ENCODE measurements around the gene EIF2D. TPM values are rescaled to one million over a fixed set of nuclear protein-coding genes. Genes with fewer than 3 reads are reported as not detected.

The EIF2D gene
- total RNA-seq, 2 experiments from 2014 or later, result 84.6 to 87.5 TPM

DNA sequence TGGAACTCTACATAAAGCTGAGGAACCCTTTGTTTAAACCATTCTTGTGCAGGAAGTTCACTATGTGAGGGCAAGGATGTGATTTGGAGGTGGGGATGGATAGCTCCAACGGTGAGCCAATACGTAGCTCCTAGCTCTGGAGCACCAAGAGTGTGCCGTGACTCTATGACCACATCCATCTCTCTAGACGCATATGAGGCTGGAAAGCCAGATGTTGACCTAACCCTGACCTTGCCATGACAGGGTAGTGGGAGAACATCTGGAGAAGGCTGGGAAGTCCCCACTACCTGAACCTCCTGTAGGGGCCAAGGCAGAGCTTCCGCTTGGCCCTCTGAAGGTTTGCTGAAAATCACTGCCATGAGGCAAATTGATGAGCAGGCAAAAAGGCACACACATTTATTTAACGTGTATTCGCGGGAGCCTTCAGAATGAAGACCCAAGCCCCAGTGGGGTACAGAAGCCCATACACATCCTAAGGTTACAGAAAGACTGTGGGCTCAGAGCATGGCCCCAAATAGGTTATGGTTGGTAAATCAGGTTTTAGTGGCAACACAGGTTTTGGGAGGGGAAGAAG, 43.4 kb downstream of the EIF2D start:
- peak overlapping the region; percentile 99 for H3K27ac Mint-ChIP-seq
- intact Hi-C loops (cut with micrococcal nuclease), result no loop called here
- no peaks in the 10 kb centered on the region for H3K9me3 Mint-ChIP-seq
- H3K4me1 Mint-ChIP-seq (ENCODE audit: low read depth), result peaks cover 98% of the 10 kb centered on the region
- peak overlapping the region; percentile 57 for H3K4me3 Mint-ChIP-seq
- CTCF ChIA-PET, result interaction anchor here (0.7 to 20.9 kb wide), 7 partner anchors 9 to 89 kb away, joined by 5 to 588 read pairs (median 7); no protein-coding TSS in a partner anchor
- H3K36me3 Mint-ChIP-seq, result peaks cover 89% of the 10 kb centered on the region
- POLR2A ChIA-PET, result interaction anchor here (1.8 to 16.3 kb wide), 3 partner anchors 9 to 13 kb away, joined by 19 to 546 read pairs (median 55); no protein-coding TSS in a partner anchor
- DNase-seq, result peak; percentile 49
- H3K27me3 Mint-ChIP-seq, result no peaks in the 10 kb centered on the region

DNA sequence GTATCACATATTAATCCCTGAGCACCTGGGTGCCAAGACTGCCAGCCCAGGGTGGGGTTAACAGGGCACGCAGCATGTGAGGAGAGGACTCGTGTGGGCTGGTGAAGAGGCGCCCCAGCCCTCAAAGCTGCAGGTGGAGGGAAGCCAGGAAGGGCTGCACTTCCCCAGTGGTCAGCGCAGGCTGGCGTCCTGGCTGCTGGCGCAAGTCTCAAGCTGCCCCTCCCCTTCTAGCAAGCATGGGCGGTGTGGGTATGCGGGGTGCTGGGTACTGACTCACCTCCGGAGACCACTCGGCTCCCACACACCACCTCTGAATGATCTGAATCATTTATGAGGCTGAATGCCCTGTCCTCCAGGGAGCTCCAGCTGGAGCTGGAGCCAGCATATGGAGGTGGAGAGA, 44.0 kb downstream of the EIF2D start:
- POLR2A ChIA-PET, result interaction anchor here (1.8 to 16.3 kb wide), 3 partner anchors 9 to 13 kb away, joined by 19 to 546 read pairs (median 55); no protein-coding TSS in a partner anchor
- CTCF ChIA-PET, result interaction anchor here (0.7 to 20.9 kb wide), 7 partner anchors 9 to 89 kb away, joined by 5 to 588 read pairs (median 7); no protein-coding TSS in a partner anchor
- Mint-ChIP-seq H3K27me3 (no peaks in the 10 kb centered on the region), H3K27ac (peak overlapping the region; percentile 99), H3K9me3 (no peaks in the 10 kb centered on the region), H3K4me1 (ENCODE audit: low read depth) (peaks cover 98% of the 10 kb centered on the region), H3K36me3 (peaks cover 91% of the 10 kb centered on the region), H3K4me3 (peak overlapping the region; percentile 57)
- intact Hi-C loops (cut with micrococcal nuclease), result no loop called here
- DNase-seq, result peak; percentile 56

DNA sequence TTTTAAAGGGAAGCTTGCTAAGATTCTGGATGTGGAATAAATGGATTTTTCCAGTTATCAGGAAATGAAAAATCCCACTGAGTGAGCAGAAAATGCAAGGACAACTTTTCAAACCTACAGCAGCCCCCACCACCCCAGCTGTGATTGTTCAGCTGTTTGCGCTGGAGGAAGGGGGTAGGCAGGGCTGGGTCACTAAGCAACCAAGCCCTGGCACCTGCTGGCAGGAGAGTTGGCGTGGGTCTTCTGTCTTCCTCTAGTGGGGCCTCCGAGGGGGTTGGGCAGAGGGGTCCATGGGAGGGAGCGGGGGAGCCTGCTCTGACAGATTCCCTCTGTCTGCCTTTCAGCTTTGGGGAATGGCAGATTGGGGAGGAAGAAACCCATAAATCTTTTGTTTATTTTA, 45.3 kb downstream of the EIF2D start:
- intact Hi-C loops (cut with micrococcal nuclease), result no loop called here
- ChIA-PET POLR2A (interaction anchor here (1.3 to 16.3 kb wide), 3 partner anchors 12 to 15 kb away, joined by 3 to 546 read pairs (median 55); no protein-coding TSS in a partner anchor), CTCF (interaction anchor here (1.5 to 20.9 kb wide), 3 partner anchors 13 to 76 kb away, joined by 3 to 588 read pairs (median 7); no protein-coding TSS in a partner anchor)
- H3K27ac Mint-ChIP-seq, result peak overlapping the region; percentile 99
- no peaks in the 10 kb centered on the region for H3K9me3 Mint-ChIP-seq
- peaks cover 97% of the 10 kb centered on the region for H3K4me1 Mint-ChIP-seq (ENCODE audit: low read depth)
- H3K36me3 Mint-ChIP-seq, result peaks cover 92% of the 10 kb centered on the region
- no peaks in the 10 kb centered on the region for H3K27me3 Mint-ChIP-seq
- H3K4me3 Mint-ChIP-seq, result peak overlapping the region; percentile 72
- no peak for DNase-seq

DNA sequence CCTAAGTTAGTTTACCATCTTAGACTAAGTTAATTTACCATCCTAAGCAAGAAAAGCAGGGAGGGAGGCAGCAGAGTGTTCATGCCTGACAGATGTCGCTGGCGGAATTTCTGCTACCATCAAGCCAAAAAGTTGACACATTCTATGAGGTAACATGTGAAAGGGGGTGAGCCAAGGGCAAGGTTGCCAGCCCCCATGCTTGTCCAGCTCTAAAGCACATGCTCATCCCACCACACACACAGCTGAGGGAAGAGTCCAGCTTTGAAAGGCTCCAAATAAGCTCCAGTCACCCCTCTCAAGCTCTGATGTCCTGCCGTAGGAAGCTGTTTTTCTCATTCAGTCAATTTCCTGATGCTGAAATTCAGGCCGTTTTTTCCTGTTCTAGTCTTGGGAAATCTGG, 46.3 kb downstream of the EIF2D start:
- ChIA-PET POLR2A (interaction anchor here (1.0 to 16.3 kb wide), 3 partner anchors 11 to 15 kb away, joined by 3 to 546 read pairs (median 55); no protein-coding TSS in a partner anchor), CTCF (interaction anchor here (0.8 to 20.9 kb wide), 7 partner anchors 10 to 76 kb away, joined by 3 to 588 read pairs (median 7); no protein-coding TSS in a partner anchor)
- Mint-ChIP-seq H3K4me1 (ENCODE audit: low read depth) (peaks cover 96% of the 10 kb centered on the region), H3K27me3 (no peaks in the 10 kb centered on the region), H3K9me3 (no peaks in the 10 kb centered on the region), H3K27ac (peak overlapping the region; percentile 99), H3K36me3 (peaks cover 91% of the 10 kb centered on the region), H3K4me3 (peak overlapping the region; percentile 72)
- intact Hi-C loops (cut with micrococcal nuclease), result no loop called here
- DNase-seq, result no peak

DNA sequence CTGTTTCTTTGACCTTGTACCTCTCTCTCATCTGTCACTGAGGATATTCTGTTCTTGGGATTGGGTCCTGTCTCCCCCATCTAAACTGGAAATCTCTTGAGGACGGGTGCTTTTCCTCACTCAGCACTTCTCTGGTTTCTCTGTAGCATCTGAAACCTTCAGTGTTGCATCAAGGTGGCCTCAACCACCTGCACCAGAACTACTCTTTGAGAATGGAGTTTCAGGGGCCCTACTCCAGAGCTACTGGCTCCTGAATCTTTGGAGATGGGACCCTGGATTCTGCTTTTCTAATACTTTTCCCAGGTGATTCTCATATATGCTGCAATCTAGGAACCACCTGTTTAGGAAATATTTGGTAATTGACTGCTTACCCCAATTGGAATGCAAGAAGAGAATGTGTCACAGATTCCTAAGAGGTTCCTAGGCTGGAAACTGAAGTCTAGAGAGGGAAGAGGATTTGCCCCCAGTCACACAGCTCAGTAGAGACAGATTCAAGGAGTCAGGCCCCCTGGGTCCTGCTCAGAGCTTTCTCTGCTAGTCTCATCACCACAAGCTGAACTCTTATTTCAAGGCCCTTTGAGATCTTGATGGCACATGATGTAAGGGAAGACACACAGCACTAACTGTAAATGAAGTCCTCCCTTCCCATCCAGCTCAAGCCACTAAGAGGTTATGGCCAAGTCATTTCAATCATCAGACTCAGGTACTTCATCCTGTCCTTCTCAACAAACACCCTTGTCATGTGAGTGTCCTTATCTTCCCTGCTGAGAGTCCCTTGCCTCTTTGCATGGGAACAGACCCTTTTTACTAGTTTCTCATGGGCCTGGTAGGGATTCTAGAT, 48.7 kb downstream of the EIF2D start:
- ChIA-PET POLR2A (interaction anchor here (0.6 to 16.3 kb wide), 7 partner anchors 8 to 28 kb away, joined by 3 to 546 read pairs (median 4); no protein-coding TSS in a partner anchor), CTCF (interaction anchor here (0.9 to 20.9 kb wide), 8 partner anchors 9 to 93 kb away, joined by 3 to 588 read pairs (median 9); partner anchors contain the start of genes IKBKE and RASSF5)
- Mint-ChIP-seq H3K27ac (peak overlapping the region; percentile 99), H3K4me3 (peak overlapping the region; percentile 72), H3K27me3 (no peaks in the 10 kb centered on the region), H3K36me3 (peaks cover 97% of the 10 kb centered on the region), H3K9me3 (no peaks in the 10 kb centered on the region), H3K4me1 (ENCODE audit: low read depth) (peaks cover 86% of the 10 kb centered on the region)
- no peak for DNase-seq
- intact Hi-C loops (cut with micrococcal nuclease), result loop anchor here (1.0 kb wide), 4 partner anchors 11 to 27 kb away; no protein-coding TSS in a partner anchor

- Mint-ChIP-seq H3K27me3 (no peaks in the 10 kb centered on the region), H3K9me3 (no peaks in the 10 kb centered on the region), H3K36me3 (peaks cover 78% of the 10 kb centered on the region), H3K4me1 (ENCODE audit: low read depth) (peaks cover 66% of the 10 kb centered on the region), H3K4me3 (peak overlapping the region; percentile 97), H3K27ac (peak overlapping the region; percentile 99)
- intact Hi-C loops (cut with micrococcal nuclease), result no loop called here
- peak; percentile 76 for DNase-seq
- CTCF ChIA-PET, result interaction anchor here (0.9 to 20.9 kb wide), 7 partner anchors 8 to 89 kb away, joined by 3 to 588 read pairs (median 4); no protein-coding TSS in a partner anchor
- POLR2A ChIA-PET, result interaction anchor here (0.6 to 16.3 kb wide), 6 partner anchors 8 to 94 kb away, joined by 3 to 546 read pairs (median 8); partner anchors contain the start of gene IKBKE
Measured at GRCh38 chr1:206560007-206560716, 52.1 kb downstream of the EIF2D start.

DNA sequence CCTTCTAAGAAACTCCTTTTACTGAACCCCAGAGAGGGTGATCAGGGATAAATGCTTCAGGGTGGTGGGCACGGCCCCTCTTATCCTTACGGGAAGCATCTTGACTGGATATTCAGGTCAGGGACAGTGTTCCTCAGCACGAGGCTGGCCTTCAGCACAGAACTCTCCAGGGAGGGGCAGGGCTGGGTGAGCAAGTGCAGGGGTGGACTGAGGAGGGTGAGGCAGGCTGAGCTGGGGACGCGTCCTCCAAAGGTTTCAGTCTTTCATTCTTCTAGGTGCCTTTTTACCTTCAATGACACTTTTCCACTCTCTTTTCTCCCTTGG, 52.6 kb downstream of the EIF2D start:
- Mint-ChIP-seq H3K4me1 (ENCODE audit: low read depth) (peaks cover 66% of the 10 kb centered on the region), H3K9me3 (no peaks in the 10 kb centered on the region), H3K27ac (peak overlapping the region; percentile 99), H3K27me3 (no peaks in the 10 kb centered on the region), H3K36me3 (peaks cover 72% of the 10 kb centered on the region), H3K4me3 (peak overlapping the region; percentile 97)
- intact Hi-C loops (cut with micrococcal nuclease), result loop anchor here (10.0 kb wide), 1 partner anchor 1265 kb away; no protein-coding TSS in a partner anchor
- DNase-seq, result peak; percentile 52
- ChIA-PET CTCF (interaction anchor here (0.9 to 20.9 kb wide), 7 partner anchors 9 to 89 kb away, joined by 3 to 588 read pairs (median 4); no protein-coding TSS in a partner anchor), POLR2A (interaction anchor here (0.6 to 16.3 kb wide), 6 partner anchors 8 to 94 kb away, joined by 3 to 546 read pairs (median 8); partner anchors contain the start of gene IKBKE)

DNA sequence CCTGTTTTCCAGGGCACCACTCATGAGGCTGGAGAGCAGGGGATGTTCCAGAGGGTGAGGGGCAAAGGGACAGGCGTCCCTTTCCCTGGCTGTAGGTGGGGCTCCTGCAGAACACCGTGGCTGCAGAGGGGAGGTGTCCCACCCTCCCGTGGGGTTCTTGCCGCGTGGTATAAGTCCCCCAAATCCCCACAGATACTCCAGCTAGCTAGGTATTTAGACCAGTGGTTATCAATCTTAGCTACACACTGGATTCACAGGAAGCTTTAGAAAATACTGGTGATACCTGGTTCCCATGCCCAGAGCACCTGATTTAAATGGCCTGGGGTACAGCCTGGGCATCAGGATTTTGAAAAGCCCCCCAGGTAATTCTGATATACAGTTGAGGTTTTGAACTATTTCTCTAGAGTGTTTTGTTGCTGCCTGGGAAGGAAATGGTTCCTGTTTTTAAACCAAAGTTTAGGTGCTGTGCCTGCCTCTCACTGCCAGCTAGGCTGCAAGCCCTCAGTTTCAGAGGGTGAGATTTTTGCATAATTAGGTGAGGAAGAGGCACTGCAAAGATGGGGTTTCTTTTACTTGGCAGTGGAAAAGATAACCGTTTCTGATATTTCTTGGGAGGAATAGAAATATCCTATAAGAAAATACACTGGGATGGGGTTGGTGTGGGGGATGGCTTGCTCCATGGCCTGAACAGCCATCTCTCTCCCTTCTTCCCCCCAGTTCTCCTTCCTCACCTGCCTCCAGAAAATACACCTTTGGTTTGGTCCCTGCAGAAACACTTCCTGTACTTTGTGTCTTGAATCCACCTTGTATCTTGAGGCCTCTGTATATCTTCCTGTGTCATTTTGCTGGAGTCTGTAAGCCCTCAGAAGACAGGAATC, 53.2 kb downstream of the EIF2D start:
- Mint-ChIP-seq H3K27me3 (no peaks in the 10 kb centered on the region), H3K9me3 (no peaks in the 10 kb centered on the region), H3K27ac (peak overlapping the region; percentile 99), H3K36me3 (peaks cover 66% of the 10 kb centered on the region), H3K4me1 (ENCODE audit: low read depth) (peaks cover 66% of the 10 kb centered on the region), H3K4me3 (peak overlapping the region; percentile 97)
- DNase-seq, result no peak
- CTCF ChIA-PET, result interaction anchor here (1.1 to 20.9 kb wide), 6 partner anchors 9 to 69 kb away, joined by 3 to 588 read pairs (median 4); partner anchors contain the start of gene RASSF5
- intact Hi-C loops (cut with micrococcal nuclease), result loop anchor here (10.0 kb wide), 1 partner anchor 1266 kb away; no protein-coding TSS in a partner anchor
- POLR2A ChIA-PET, result interaction anchor here (0.6 to 16.3 kb wide), 7 partner anchors 8 to 93 kb away, joined by 3 to 546 read pairs (median 7); partner anchors contain the start of gene IKBKE

DNA sequence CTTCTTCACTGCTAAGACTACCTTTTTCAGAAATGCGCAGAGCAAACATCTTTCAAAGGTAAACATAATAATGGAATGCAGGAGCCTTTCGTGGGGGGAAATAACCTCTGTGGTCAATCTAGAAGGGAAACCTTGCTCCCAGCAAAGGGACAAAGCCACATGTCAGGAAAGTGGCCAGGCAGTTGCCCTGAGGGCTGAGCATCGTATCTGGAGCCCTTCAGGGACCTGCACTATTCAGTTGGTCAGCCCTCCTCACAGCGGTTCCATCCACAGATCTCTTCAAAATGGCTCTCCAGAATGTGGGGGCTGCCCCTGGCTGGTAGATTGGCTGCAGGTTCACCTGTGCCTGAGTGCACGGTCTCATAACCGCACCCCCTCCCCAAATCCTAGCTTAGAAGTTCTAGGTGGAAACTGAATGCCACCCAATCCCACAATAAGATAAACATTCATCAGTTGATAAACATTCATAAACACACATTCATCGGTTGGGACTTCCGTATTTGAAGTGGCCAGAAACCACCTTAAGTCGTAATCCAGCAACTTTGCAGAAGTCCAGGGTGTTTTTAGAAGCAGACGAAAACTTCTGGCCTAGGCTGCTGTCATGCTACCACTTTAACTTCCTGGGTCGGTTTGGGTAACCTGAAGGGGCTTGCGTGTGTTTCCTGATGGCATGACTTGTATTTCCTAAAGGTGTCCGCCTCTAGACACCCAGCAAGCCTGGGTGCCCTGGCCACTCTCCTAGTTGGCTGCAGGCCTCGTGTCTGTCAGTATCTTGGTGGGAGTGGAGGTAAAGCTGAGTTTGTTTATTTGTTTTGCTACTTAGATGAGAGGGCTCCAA, 54.4 kb downstream of the EIF2D start:
- H3K27ac Mint-ChIP-seq, result peak overlapping the region; percentile 99
- ChIA-PET CTCF (interaction anchor here (1.1 to 20.9 kb wide), 3 partner anchors 12 to 51 kb away, joined by 3 to 588 read pairs (median 114); partner anchors contain the start of gene RASSF5), POLR2A (interaction anchor here (1.2 to 16.3 kb wide), 4 partner anchors 8 to 23 kb away, joined by 7 to 546 read pairs (median 37); no protein-coding TSS in a partner anchor)
- no peaks in the 10 kb centered on the region for H3K27me3 Mint-ChIP-seq
- H3K36me3 Mint-ChIP-seq, result peaks cover 55% of the 10 kb centered on the region
- H3K9me3 Mint-ChIP-seq, result no peaks in the 10 kb centered on the region
- intact Hi-C loops (cut with micrococcal nuclease), result loop anchor here (10.0 kb wide), 1 partner anchor 1267 kb away; no protein-coding TSS in a partner anchor
- peaks cover 67% of the 10 kb centered on the region for H3K4me1 Mint-ChIP-seq (ENCODE audit: low read depth)
- H3K4me3 Mint-ChIP-seq, result peak overlapping the region; percentile 97
- peak; percentile 58 for DNase-seq

All from activated CD4-positive, alpha-beta memory T cell treated with anti-CD3 and anti-CD28 coated beads for 36 hours (primary cell).